Liver (tissue), 3 donors: Measurements from ENCODE around the gene OAS1.

Experiments used
- ATF3 ChIP-seq: IDR thresholded peaks from 2 replicates; pipeline ENCODE4 v1.6.1; 2016; ENCODE audit warnings: antibody characterized with exemption
- CTCF ChIP-seq: fragments of 150-350 bp; IDR thresholded peaks from 2 replicates; pipeline ENCODE4 v1.5.1; 2017; ENCODE audit warnings: improper control_type of control experiment, low read depth, low read length; ENCODE audit not compliant: missing input control
- MAX ChIP-seq: IDR thresholded peaks from 2 replicates; pipeline ENCODE4 v1.6.1; 2016; ENCODE audit warnings: antibody characterized with exemption
- donor health status: healthy.
- donor health status: healthy.

- TF ChIP-seq MAX, result no peak
- no peak for TF ChIP-seq CTCF
- no peak for TF ChIP-seq ATF3
Observed at GRCh38 chr12:112869778-112870177, 37.0 kb upstream of the OAS1 start.
